ENCODE measurements around the gene ARL14EP.

- TF ChIP-seq POLR2A (IDR thresholded peaks at IDR 0.05; ENCODE audit: low read depth) (no peak), CTCF (IDR thresholded peaks at IDR 0.05) (no peak), POLR2AphosphoS5 (IDR thresholded peaks at IDR 0.05) (no peak), EP300 (IDR thresholded peaks at IDR 0.05) (no peak)
Observed at GRCh38 chr11:30311189-30311588, 11.7 kb upstream of the ARL14EP start.
